Measurements from ENCODE around the gene HDAC11. TPM values are rescaled to one million over a fixed set of nuclear protein-coding genes. Genes with fewer than 3 reads are reported as not detected.
A peak's percentile ranks its signal among the peaks of the same experiment; 100 is the strongest.
"Not testable (repeated sequence)": the region's sequence is repeated elsewhere in the genome, so short reads cannot be mapped to it uniquely, and the experiment has no call there.

HDAC11 gene
- total and polyA plus RNA-seq, 11 donors = 20.8 to 49.4 (median 30.7) TPM

GRCh38 chr3:13440204-13440817, 39.8 kb upstream of the HDAC11 start:
- intact Hi-C loops (cut with DNase I) = no loop called here
- no peak for TF ChIP-seq POLR2A (IDR thresholded peaks at IDR 0.05)
- TF ChIP-seq CTCF (IDR thresholded peaks at IDR 0.05) = no peak
- Histone ChIP-seq H3K4me3 (no peak overlapping the region), H3K4me1 (no peaks in the 10 kb centered on the region), H3K27ac (no peak overlapping the region), H3K36me3 (no peaks in the 10 kb centered on the region), H3K27me3 (peaks cover 0 to 5% (median 0%) of the 10 kb centered on the region in 9 donors), H3K9me3 (no peaks in the 10 kb centered on the region)
- no peak for DNase-seq
- 75 to 84% (median 81%) methylated on average over 4 of the region's 4 CpGs for WGBS, 4 donors
- no peak for ATAC-seq

- H3K27me3 ChIP-seq; H3K4me1 ChIP-seq; ATAC-seq; H3K4me3 ChIP-seq; intact Hi-C loops (cut with DNase I); H3K9me3 ChIP-seq; H3K36me3 ChIP-seq; DNase-seq; H3K27ac ChIP-seq: not testable (repeated sequence)
- 85 to 91% (median 88%) methylated on average over 2 of the region's 2 CpGs for WGBS, 4 donors
Observed at GRCh38 chr3:13442882-13443281, 37.2 kb upstream of the HDAC11 start.

- no peak for TF ChIP-seq CTCF (IDR thresholded peaks at IDR 0.05)
- TF ChIP-seq POLR2A (IDR thresholded peaks at IDR 0.05) = no peak
- H3K27me3 ChIP-seq = no peaks in the 10 kb centered on the region
- H3K36me3 ChIP-seq = no peaks in the 10 kb centered on the region
- H3K9me3 ChIP-seq = no peaks in the 10 kb centered on the region
- intact Hi-C loops (cut with DNase I) = loop anchor here in 7 of 10 donors (5.0 to 10.0 kb wide), 9 partner anchors 104 to 586 kb away; no protein-coding TSS in a partner anchor
- peak overlapping the region in 9 of 12 donors; percentile 45 to 84 (median 76) for H3K27ac ChIP-seq
- 4 to 11% (median 7%) methylated on average over 6 to 7 of the region's 7 CpGs for WGBS, 4 donors
- ATAC-seq (peak; percentile 18 to 32 (median 24)), DNase-seq (peak in 1 of 5 donors; percentile 59)
- H3K4me3 ChIP-seq = peak overlapping the region; percentile 7 to 67 (median 54)
- H3K4me1 ChIP-seq = peaks cover 0 to 15% (median 5%) of the 10 kb centered on the region in 12 donors
Observed at GRCh38 chr3:13451301-13451673, 28.8 kb upstream of the HDAC11 start.

- H3K9me3 ChIP-seq = no peaks in the 10 kb centered on the region
- no peaks in the 10 kb centered on the region for H3K27me3 ChIP-seq
- H3K4me3 ChIP-seq = peak overlapping the region in 10 of 12 donors; percentile 7 to 67 (median 55)
- TF ChIP-seq CTCF (IDR thresholded peaks at IDR 0.05) (peak; percentile 43 to 74 (median 60)), POLR2A (IDR thresholded peaks at IDR 0.05) (no peak)
- intact Hi-C loops (cut with DNase I) = loop anchor here in 9 of 10 donors (1.0 to 10.0 kb wide), 11 partner anchors 105 to 588 kb away; no protein-coding TSS in a partner anchor
- 18 to 28% (median 23%) methylated on average over 12 of the region's 12 CpGs for WGBS, 4 donors
- H3K27ac ChIP-seq = peak overlapping the region in 9 of 12 donors; percentile 67 to 84 (median 80)
- ATAC-seq = peak in 3 of 4 donors; percentile 51 to 63 (median 63)
- H3K36me3 ChIP-seq = no peaks in the 10 kb centered on the region
- peak in 2 of 5 donors; percentile 32 to 37 for DNase-seq
- H3K4me1 ChIP-seq = peaks cover 0 to 15% (median 5%) of the 10 kb centered on the region in 12 donors
Observed at GRCh38 chr3:13452490-13453335, 27.4 kb upstream of the HDAC11 start.

Measured in heart left ventricle (tissue), 16 donors.